Measurements from ENCODE around the gene UBE2QL1.

The UBE2QL1 gene

DNA sequence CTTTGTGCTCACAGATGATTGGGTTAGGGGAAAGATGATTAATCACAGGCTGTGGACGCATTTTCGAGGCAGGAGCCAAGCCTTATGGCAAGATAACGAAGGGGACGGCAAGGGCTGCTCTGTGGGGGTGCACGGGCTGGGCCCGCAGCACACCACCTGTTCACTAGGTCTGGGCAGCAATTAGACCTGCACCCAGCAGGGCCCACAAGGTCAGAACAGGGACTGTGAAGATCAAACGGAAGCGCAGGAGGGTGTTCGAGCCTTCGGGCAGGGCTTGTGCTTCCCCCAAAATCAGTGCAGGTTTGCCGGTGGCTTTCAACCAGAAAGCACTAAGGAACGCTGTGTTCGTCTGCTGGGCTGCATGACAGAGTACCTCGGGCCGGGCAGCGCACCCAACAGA is 73.7 kb downstream of the UBE2QL1 start:
- Histone ChIP-seq H3K4me3 (ENCODE audit: insufficient read depth, low read length, poor library complexity, severe bottlenecking) (no peak overlapping the region), H4K20me1 (ENCODE audit: low read depth, low read length) (no peaks in the 10 kb centered on the region), H3K27ac (ENCODE audit: low read depth, low read length) (no peak overlapping the region), H3K9me3 (ENCODE audit: insufficient read depth, low read length) (no peaks in the 10 kb centered on the region), H3K4me2 (ENCODE audit: low read depth, low read length, poor library complexity, severe bottlenecking) (no peak overlapping the region), H3K27me3 (ENCODE audit: low read length) (no peaks in the 10 kb centered on the region), H3K79me2 (ENCODE audit: insufficient read depth, low read length) (no peaks in the 10 kb centered on the region), H2AFZ (ENCODE audit: low read depth, low read length, severe bottlenecking) (no peak overlapping the region), H3K9me2 (replicated peaks; ENCODE audit: insufficient read depth, low read length) (no peaks in the 10 kb centered on the region), H3K36me3 (ENCODE audit: low read length) (no peaks in the 10 kb centered on the region), H3F3A (ENCODE audit: insufficient read depth) (no peaks in the 10 kb centered on the region), H3K9ac (ENCODE audit: low read length) (no peak overlapping the region)
- TF ChIP-seq CTCF (IDR thresholded peaks at IDR 0.05; ENCODE audit: insufficient read depth, low read length, poor library complexity, severe bottlenecking) (no peak), EZH2phosphoT487 (conservative IDR thresholded peaks at IDR 0.05; ENCODE audit: low read length) (no peak)

- H3K9me2 ChIP-seq (replicated peaks; ENCODE audit: insufficient read depth, low read length) = no peaks in the 10 kb centered on the region
- H3K4me2 ChIP-seq (ENCODE audit: low read depth, low read length, poor library complexity, severe bottlenecking) = no peak overlapping the region
- no peaks in the 10 kb centered on the region for H3K36me3 ChIP-seq (ENCODE audit: low read length)
- no peaks in the 10 kb centered on the region for H3K9me3 ChIP-seq (ENCODE audit: insufficient read depth, low read length)
- no peak overlapping the region for H3K27ac ChIP-seq (ENCODE audit: low read depth, low read length)
- H4K20me1 ChIP-seq (ENCODE audit: low read depth, low read length) = no peaks in the 10 kb centered on the region
- no peak overlapping the region for H3K4me3 ChIP-seq (ENCODE audit: insufficient read depth, low read length, poor library complexity, severe bottlenecking)
- no peaks in the 10 kb centered on the region for H3K79me2 ChIP-seq (ENCODE audit: insufficient read depth, low read length)
- TF ChIP-seq CTCF (IDR thresholded peaks at IDR 0.05; ENCODE audit: insufficient read depth, low read length, poor library complexity, severe bottlenecking) (no peak), EZH2phosphoT487 (conservative IDR thresholded peaks at IDR 0.05; ENCODE audit: low read length) (no peak)
- H3K9ac ChIP-seq (ENCODE audit: low read length) = no peak overlapping the region
- H3K27me3 ChIP-seq (ENCODE audit: low read length) = no peaks in the 10 kb centered on the region
- no peaks in the 10 kb centered on the region for H3F3A ChIP-seq (ENCODE audit: insufficient read depth)
- H2AFZ ChIP-seq (ENCODE audit: low read depth, low read length, severe bottlenecking) = no peak overlapping the region
Measured at GRCh38 chr5:6522923-6523322, 74.3 kb downstream of the UBE2QL1 start.

- no peak overlapping the region for H3K4me2 ChIP-seq (ENCODE audit: low read depth, low read length, poor library complexity, severe bottlenecking)
- no peak for TF ChIP-seq EZH2phosphoT487 (conservative IDR thresholded peaks at IDR 0.05; ENCODE audit: low read length)
- TF ChIP-seq CTCF (IDR thresholded peaks at IDR 0.05; ENCODE audit: insufficient read depth, low read length, poor library complexity, severe bottlenecking) = no peak
- H2AFZ ChIP-seq (ENCODE audit: low read depth, low read length, severe bottlenecking) = no peak overlapping the region
- no peak overlapping the region for H3K4me3 ChIP-seq (ENCODE audit: insufficient read depth, low read length, poor library complexity, severe bottlenecking)
- no peaks in the 10 kb centered on the region for H3K27me3 ChIP-seq (ENCODE audit: low read length)
- H4K20me1 ChIP-seq (ENCODE audit: low read depth, low read length) = no peaks in the 10 kb centered on the region
- no peaks in the 10 kb centered on the region for H3K36me3 ChIP-seq (ENCODE audit: low read length)
- no peaks in the 10 kb centered on the region for H3K9me3 ChIP-seq (ENCODE audit: insufficient read depth, low read length)
- no peak overlapping the region for H3K27ac ChIP-seq (ENCODE audit: low read depth, low read length)
- no peak overlapping the region for H3K9ac ChIP-seq (ENCODE audit: low read length)
- H3F3A ChIP-seq (ENCODE audit: insufficient read depth) = no peaks in the 10 kb centered on the region
- H3K79me2 ChIP-seq (ENCODE audit: insufficient read depth, low read length) = no peaks in the 10 kb centered on the region
- no peaks in the 10 kb centered on the region for H3K9me2 ChIP-seq (replicated peaks; ENCODE audit: insufficient read depth, low read length)
Measured at GRCh38 chr5:6525422-6525821, 76.8 kb downstream of the UBE2QL1 start.

DNA sequence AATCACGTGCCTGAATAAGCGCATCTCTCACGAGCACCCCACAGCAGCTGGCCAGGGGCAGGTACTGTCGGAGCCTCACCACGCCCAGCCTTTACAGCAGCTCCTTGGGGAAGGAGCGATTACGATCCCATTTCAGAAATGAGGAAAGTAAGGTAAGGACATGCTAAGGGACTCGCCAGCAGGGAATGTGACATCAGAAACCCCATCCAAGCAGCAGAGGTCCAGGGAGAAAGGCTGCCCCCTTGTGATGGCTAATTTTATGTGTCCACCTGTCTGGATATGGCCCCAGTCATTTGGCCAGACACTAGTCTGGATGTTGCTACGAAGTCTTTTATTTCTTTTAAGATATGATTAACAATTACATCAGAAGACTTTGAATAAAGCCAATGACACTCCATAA is 77.3 kb downstream of the UBE2QL1 start:
- H3K9ac ChIP-seq (ENCODE audit: low read length) = no peak overlapping the region

More for the DNA sequence above, 77.3 kb downstream of the UBE2QL1 start:
- Histone ChIP-seq H3K9me3 (ENCODE audit: insufficient read depth, low read length) (no peaks in the 10 kb centered on the region), H3K79me2 (ENCODE audit: insufficient read depth, low read length) (no peaks in the 10 kb centered on the region), H3K9me2 (replicated peaks; ENCODE audit: insufficient read depth, low read length) (no peaks in the 10 kb centered on the region), H3K4me3 (ENCODE audit: insufficient read depth, low read length, poor library complexity, severe bottlenecking) (no peak overlapping the region), H3K36me3 (ENCODE audit: low read length) (no peaks in the 10 kb centered on the region), H3K4me2 (ENCODE audit: low read depth, low read length, poor library complexity, severe bottlenecking) (no peak overlapping the region), H3F3A (ENCODE audit: insufficient read depth) (no peaks in the 10 kb centered on the region), H4K20me1 (ENCODE audit: low read depth, low read length) (no peaks in the 10 kb centered on the region), H3K27ac (ENCODE audit: low read depth, low read length) (no peak overlapping the region), H2AFZ (ENCODE audit: low read depth, low read length, severe bottlenecking) (no peak overlapping the region), H3K27me3 (ENCODE audit: low read length) (no peaks in the 10 kb centered on the region)
- TF ChIP-seq CTCF (IDR thresholded peaks at IDR 0.05; ENCODE audit: insufficient read depth, low read length, poor library complexity, severe bottlenecking) (no peak), EZH2phosphoT487 (conservative IDR thresholded peaks at IDR 0.05; ENCODE audit: low read length) (no peak)

All from SU-DHL-6 (cell line).